ENCODE data around the gene FLNC.

GRCh38 chr7:128791972-128792327, 38.3 kb upstream of the FLNC start:
- no peak for TF ChIP-seq CTCF (IDR thresholded peaks at IDR 0.05)
- no peak for TF ChIP-seq EZH2 (IDR thresholded peaks at IDR 0.05; ENCODE audit: borderline replicate concordance, insufficient read depth, low read depth, low read length, poor library complexity, severe bottlenecking)

All from B cell (primary cell).